Measurements from ENCODE around the gene SPTBN4.
A peak's percentile ranks its signal among the peaks of the same experiment; 100 is the strongest.

SPTBN4 gene

DNA sequence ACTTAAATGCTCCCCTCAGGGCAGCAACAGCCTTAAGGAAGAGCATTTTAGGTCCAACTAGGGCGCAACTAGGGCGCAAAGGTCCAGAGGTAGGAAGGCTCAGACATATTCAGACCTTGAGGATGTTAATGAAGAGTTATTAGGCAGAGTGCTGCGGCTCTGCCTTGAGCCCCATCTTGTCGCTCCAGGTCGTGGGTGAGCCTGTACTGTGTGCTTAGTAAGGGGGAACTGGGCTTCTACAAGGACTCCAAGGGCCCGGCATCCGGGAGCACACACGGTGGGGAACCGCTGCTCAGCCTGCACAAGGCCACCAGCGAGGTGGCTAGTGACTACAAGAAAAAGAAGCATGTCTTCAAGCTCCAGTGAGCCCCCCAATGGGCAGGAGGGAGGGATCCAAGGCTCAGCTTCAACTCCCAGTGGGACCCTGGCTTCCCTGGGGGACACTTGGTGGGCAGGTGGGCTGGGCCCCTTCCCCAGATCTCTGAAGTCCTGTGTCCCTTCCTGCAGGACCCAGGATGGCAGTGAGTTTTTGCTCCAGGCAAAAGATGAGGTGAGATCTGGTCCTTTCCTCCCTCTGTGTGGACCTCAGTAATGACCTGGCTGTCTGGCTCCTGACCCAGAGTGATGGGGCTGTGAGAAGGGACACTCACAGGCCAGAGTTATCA is 105.2 kb downstream of the SPTBN4 start:
- H3K9me3 ChIP-seq (replicated peaks; ENCODE audit: insufficient read depth, low read length), result no peaks in the 10 kb centered on the region
- no peaks in the 10 kb centered on the region for H4K20me1 ChIP-seq (ENCODE audit: insufficient read depth, low read length)
- H3K27ac ChIP-seq (ENCODE audit: low read length), result no peak overlapping the region
- H3F3A ChIP-seq (ENCODE audit: insufficient read depth, low read length), result no peaks in the 10 kb centered on the region
- TF ChIP-seq EZH2phosphoT487 (IDR thresholded peaks at IDR 0.05; ENCODE audit: low read length) (no peak), CTCF (IDR thresholded peaks at IDR 0.05; ENCODE audit: low read length) (no peak), EZH2 (optimal IDR thresholded peaks at IDR 0.05; ENCODE audit: low read depth, low read length) (no peak)
- no peak for DNase-seq
- H3K27me3 ChIP-seq (replicated peaks; ENCODE audit: insufficient read depth, low read length), result peaks cover 24% of the 10 kb centered on the region
- no peak overlapping the region for H3K4me3 ChIP-seq (ENCODE audit: low read length)
- H3K9ac ChIP-seq (ENCODE audit: low read length), result no peak overlapping the region
- H3K9me2 ChIP-seq (replicated peaks; ENCODE audit: insufficient read depth, low read length), result no peaks in the 10 kb centered on the region
- no peak overlapping the region for H3K4me2 ChIP-seq (ENCODE audit: low read depth, low read length)
- no peaks in the 10 kb centered on the region for H3K36me3 ChIP-seq (replicated peaks; ENCODE audit: insufficient read depth, low read length)
- no peaks in the 10 kb centered on the region for H3K79me2 ChIP-seq (ENCODE audit: low read length)
- H3K4me1 ChIP-seq (ENCODE audit: low read length), result peaks cover 5% of the 10 kb centered on the region
- H2AFZ ChIP-seq (ENCODE audit: low read length), result no peak overlapping the region

- H3F3A ChIP-seq (ENCODE audit: insufficient read depth, low read length), result no peaks in the 10 kb centered on the region
- H4K20me1 ChIP-seq (ENCODE audit: insufficient read depth, low read length), result no peaks in the 10 kb centered on the region
- no peaks in the 10 kb centered on the region for H3K9me2 ChIP-seq (replicated peaks; ENCODE audit: insufficient read depth, low read length)
- no peak overlapping the region for H3K4me3 ChIP-seq (ENCODE audit: low read length)
- no peak overlapping the region for H2AFZ ChIP-seq (ENCODE audit: low read length)
- DNase-seq, result no peak
- H3K27ac ChIP-seq (ENCODE audit: low read length), result no peak overlapping the region
- H3K9ac ChIP-seq (ENCODE audit: low read length), result no peak overlapping the region
- no peaks in the 10 kb centered on the region for H3K36me3 ChIP-seq (replicated peaks; ENCODE audit: insufficient read depth, low read length)
- H3K9me3 ChIP-seq (replicated peaks; ENCODE audit: insufficient read depth, low read length), result no peaks in the 10 kb centered on the region
- H3K79me2 ChIP-seq (ENCODE audit: low read length), result peaks cover 6% of the 10 kb centered on the region; the same call in 1 of the 2 replicates
- TF ChIP-seq CTCF (IDR thresholded peaks at IDR 0.05; ENCODE audit: low read length) (no peak), EZH2 (optimal IDR thresholded peaks at IDR 0.05; ENCODE audit: low read depth, low read length) (no peak), EZH2phosphoT487 (IDR thresholded peaks at IDR 0.05; ENCODE audit: low read length) (no peak)
- H3K4me2 ChIP-seq (ENCODE audit: low read depth, low read length), result no peak overlapping the region
- H3K27me3 ChIP-seq (replicated peaks; ENCODE audit: insufficient read depth, low read length), result no peaks in the 10 kb centered on the region
- H3K4me1 ChIP-seq (ENCODE audit: low read length), result peaks cover 8% of the 10 kb centered on the region
Observed at GRCh38 chr19:40575326-40575725, 108.5 kb downstream of the SPTBN4 start.

DNA sequence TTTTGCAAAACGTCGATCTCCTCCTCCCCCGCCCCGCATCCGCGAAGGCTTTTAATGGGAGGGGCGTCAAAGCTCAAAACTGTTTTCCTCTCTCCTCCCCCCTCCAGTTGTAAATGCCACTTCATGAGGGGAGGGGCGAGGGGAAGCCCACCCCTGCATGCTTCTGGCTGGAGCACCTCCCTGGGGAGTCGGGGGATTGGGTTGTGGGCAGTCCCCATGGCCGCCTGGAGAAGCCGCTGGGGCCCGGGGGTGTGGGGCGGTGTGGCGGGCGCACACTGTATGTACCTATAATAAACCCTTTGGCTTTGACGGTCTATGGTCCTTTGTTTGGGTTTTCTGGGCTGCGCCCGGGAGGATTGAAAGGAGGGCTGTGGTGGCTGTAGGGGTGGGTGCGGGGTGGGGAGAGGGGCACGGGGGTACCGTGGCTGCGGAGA is 109.4 kb downstream of the SPTBN4 start:
- Histone ChIP-seq H3K4me2 (ENCODE audit: low read depth, low read length) (peak overlapping the region; percentile 82; the same call in 1 of the 2 replicates), H2AFZ (ENCODE audit: low read length) (peak overlapping the region; percentile 99), H3F3A (ENCODE audit: insufficient read depth, low read length) (no peaks in the 10 kb centered on the region), H3K27me3 (replicated peaks; ENCODE audit: insufficient read depth, low read length) (no peaks in the 10 kb centered on the region), H3K79me2 (ENCODE audit: low read length) (peaks cover 6% of the 10 kb centered on the region; the same call in 1 of the 2 replicates), H3K9me2 (replicated peaks; ENCODE audit: insufficient read depth, low read length) (no peaks in the 10 kb centered on the region), H3K9ac (ENCODE audit: low read length) (peak overlapping the region; percentile 25; the same call in 1 of the 2 replicates), H3K4me3 (ENCODE audit: low read length) (peak overlapping the region; percentile 91), H3K27ac (ENCODE audit: low read length) (no peak overlapping the region), H3K4me1 (ENCODE audit: low read length) (peaks cover 5% of the 10 kb centered on the region), H4K20me1 (ENCODE audit: insufficient read depth, low read length) (no peaks in the 10 kb centered on the region), H3K36me3 (replicated peaks; ENCODE audit: insufficient read depth, low read length) (no peaks in the 10 kb centered on the region), H3K9me3 (replicated peaks; ENCODE audit: insufficient read depth, low read length) (no peaks in the 10 kb centered on the region)
- no peak for DNase-seq
- TF ChIP-seq EZH2 (optimal IDR thresholded peaks at IDR 0.05; ENCODE audit: low read depth, low read length) (no peak), CTCF (IDR thresholded peaks at IDR 0.05; ENCODE audit: low read length) (no peak), EZH2phosphoT487 (IDR thresholded peaks at IDR 0.05; ENCODE audit: low read length) (no peak)

All from MM.1S (cell line).